ENCODE measurements around the gene MAST3. TPM values are rescaled to one million over a fixed set of nuclear protein-coding genes. Genes with fewer than 3 reads are reported as not detected.

MAST3 gene
- total RNA-seq, 1 experiment from 2014 or later: 4.1 TPM

DNA sequence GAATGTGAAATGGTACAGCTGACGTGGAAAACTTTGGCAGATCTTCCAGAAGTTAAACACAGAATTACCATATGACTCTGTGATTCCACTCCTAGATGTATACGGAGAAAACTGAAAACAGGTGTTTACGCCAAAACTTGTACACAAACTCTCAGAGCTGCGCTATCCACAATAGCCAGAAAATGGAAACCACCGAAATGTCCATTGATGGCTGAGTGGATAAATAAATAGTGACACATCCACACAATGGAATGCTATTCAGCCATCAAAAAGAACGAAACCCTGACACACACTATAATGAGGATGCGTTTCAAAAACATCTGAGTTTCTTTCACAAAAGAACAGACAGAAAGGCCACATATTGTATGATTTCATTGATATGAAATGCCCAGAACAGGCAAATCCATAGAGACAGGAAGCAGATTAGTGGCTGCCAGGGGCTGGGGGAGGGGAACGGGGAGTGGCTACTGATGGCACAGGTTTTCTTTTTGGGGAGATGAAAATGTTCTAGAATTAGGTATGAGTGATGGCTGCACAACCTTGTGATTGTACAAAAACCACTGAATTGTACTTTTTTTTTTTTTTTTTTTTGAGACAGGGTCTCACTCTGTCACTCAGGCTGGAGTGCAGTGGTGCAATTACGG, 43.9 kb upstream of the MAST3 start:
- Mint-ChIP-seq H3K4me1 (ENCODE audit: insufficient read depth, unreplicated experiment) (peaks cover 17% of the 10 kb centered on the region), H3K36me3 (ENCODE audit: insufficient read depth, unreplicated experiment) (no peaks in the 10 kb centered on the region), H3K4me3 (ENCODE audit: unreplicated experiment) (no peak overlapping the region), H3K27ac (ENCODE audit: low read depth, unreplicated experiment) (peak overlapping the region; percentile 14), H3K9me3 (ENCODE audit: unreplicated experiment) (no peaks in the 10 kb centered on the region), H3K27me3 (ENCODE audit: insufficient read depth, unreplicated experiment) (no peaks in the 10 kb centered on the region)
- no peak for DNase-seq (ENCODE audit: unreplicated experiment)
- TF ChIP-seq, protein P1, sequence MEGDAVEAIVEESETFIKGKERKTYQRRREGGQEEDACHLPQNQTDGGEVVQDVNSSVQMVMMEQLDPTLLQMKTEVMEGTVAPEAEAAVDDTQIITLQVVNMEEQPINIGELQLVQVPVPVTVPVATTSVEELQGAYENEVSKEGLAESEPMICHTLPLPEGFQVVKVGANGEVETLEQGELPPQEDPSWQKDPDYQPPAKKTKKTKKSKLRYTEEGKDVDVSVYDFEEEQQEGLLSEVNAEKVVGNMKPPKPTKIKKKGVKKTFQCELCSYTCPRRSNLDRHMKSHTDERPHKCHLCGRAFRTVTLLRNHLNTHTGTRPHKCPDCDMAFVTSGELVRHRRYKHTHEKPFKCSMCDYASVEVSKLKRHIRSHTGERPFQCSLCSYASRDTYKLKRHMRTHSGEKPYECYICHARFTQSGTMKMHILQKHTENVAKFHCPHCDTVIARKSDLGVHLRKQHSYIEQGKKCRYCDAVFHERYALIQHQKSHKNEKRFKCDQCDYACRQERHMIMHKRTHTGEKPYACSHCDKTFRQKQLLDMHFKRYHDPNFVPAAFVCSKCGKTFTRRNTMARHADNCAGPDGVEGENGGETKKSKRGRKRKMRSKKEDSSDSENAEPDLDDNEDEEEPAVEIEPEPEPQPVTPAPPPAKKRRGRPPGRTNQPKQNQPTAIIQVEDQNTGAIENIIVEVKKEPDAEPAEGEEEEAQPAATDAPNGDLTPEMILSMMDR (IDR thresholded peaks at IDR 0.05; ENCODE audit: unreplicated experiment): no peak
- no TSS peak for BruUV-seq (replicated peaks)
- intact Hi-C loops (cut with micrococcal nuclease): no loop called here
- CTCF ChIA-PET: no interaction called here
- POLR2A ChIA-PET: interaction anchor here (0.9 kb wide), 1 partner anchor 32 kb away, joined by 3 read pairs; no protein-coding TSS in a partner anchor

DNA sequence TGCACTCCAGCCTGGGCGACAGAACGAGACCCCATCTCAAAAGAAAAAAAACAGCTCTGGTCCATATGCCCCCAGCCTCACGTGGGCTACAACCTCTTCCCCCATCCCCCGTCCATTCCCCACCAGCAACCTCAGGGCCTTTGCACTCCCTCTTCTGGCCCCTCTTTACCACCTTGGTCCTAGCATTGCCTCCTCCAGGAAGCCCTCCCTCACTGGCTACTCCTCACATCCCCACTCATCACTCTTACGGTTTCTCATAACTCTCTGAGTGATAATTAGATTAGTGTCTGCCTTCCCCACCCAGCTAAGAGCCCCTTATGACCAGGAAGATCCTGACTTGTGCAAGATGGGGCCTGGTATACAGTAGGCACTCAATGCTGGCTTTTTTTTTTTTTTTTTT, 41.6 kb upstream of the MAST3 start:
- Mint-ChIP-seq H3K4me1 (ENCODE audit: insufficient read depth, unreplicated experiment) (peaks cover 6% of the 10 kb centered on the region), H3K36me3 (ENCODE audit: insufficient read depth, unreplicated experiment) (no peaks in the 10 kb centered on the region), H3K27ac (ENCODE audit: low read depth, unreplicated experiment) (no peak overlapping the region), H3K4me3 (ENCODE audit: unreplicated experiment) (no peak overlapping the region), H3K9me3 (ENCODE audit: unreplicated experiment) (no peaks in the 10 kb centered on the region), H3K27me3 (ENCODE audit: insufficient read depth, unreplicated experiment) (no peaks in the 10 kb centered on the region)
- no TSS peak for BruUV-seq (replicated peaks)
- TF ChIP-seq, protein P1 (IDR thresholded peaks at IDR 0.05; ENCODE audit: unreplicated experiment): no peak
- CTCF ChIA-PET: interaction anchor here (0.6 to 7.6 kb wide), 5 partner anchors 48 to 1496 kb away, joined by 3 to 103 read pairs (median 5); partner anchors contain the start of gene ARRDC2
- POLR2A ChIA-PET: no interaction called here
- intact Hi-C loops (cut with micrococcal nuclease): no loop called here
- no peak for DNase-seq (ENCODE audit: unreplicated experiment)

- peaks cover 5% of the 10 kb centered on the region for H3K4me1 Mint-ChIP-seq (ENCODE audit: insufficient read depth, unreplicated experiment)
- intact Hi-C loops (cut with micrococcal nuclease): no loop called here
- no peak overlapping the region for H3K4me3 Mint-ChIP-seq (ENCODE audit: unreplicated experiment)
- no peaks in the 10 kb centered on the region for H3K36me3 Mint-ChIP-seq (ENCODE audit: insufficient read depth, unreplicated experiment)
- H3K27me3 Mint-ChIP-seq (ENCODE audit: insufficient read depth, unreplicated experiment): no peaks in the 10 kb centered on the region
- no peaks in the 10 kb centered on the region for H3K9me3 Mint-ChIP-seq (ENCODE audit: unreplicated experiment)
- no peak for DNase-seq (ENCODE audit: unreplicated experiment)
- BruUV-seq (replicated peaks): no TSS peak
- TF ChIP-seq, protein P1 (IDR thresholded peaks at IDR 0.05; ENCODE audit: unreplicated experiment): no peak
- H3K27ac Mint-ChIP-seq (ENCODE audit: low read depth, unreplicated experiment): peak overlapping the region; percentile 57
- CTCF ChIA-PET: interaction anchor here (0.6 to 7.6 kb wide), 18 partner anchors 8 to 535 kb away, joined by 3 to 103 read pairs (median 4); partner anchors contain the start of gene ARRDC2
- POLR2A ChIA-PET: interaction anchor here (0.7 to 1.3 kb wide), 2 partner anchors 35 to 724 kb away, joined by 3 read pairs; no protein-coding TSS in a partner anchor
These were observed 40.0 kb upstream of the MAST3 start for GRCh38 chr19:18057557-18057956.

DNA sequence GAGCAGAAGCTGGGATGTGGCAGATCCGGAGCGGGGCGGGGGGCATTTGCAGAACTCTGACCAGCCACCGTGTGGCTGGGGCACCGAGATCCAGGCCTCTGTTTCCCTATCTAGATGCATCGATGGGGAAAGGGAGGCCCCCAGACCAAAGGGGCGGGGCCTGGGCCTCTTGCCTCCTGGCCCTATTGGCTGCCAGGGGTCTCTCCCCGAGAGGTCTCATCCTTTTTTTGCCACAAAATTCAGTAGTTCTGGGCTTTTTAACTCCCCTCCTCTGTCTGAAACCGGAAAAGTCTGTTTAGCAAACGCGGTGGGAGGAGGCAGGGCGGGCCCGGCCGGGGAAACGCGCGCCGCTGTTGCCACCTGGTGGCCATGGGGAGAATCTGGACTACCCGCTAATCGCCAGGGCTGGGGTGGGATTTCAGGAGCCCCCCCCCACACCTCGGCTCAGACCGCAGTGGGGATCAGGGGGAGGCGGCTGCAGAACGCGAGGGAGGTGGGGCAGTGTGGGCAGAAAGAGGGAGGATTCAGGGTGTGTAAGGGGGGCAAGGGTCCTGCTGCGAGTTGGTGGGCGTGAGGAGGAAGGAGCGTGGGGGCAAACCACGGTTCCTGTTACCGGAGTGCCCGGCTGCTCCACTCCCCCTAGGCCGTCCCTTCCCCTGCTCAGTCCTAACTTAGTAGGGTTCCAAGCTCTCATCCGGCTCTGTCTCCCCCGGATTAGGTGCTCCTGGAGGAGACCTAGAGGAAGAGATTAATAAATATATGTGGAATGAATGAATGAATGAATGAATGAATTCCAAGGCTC, 39.2 kb upstream of the MAST3 start:
- intact Hi-C loops (cut with micrococcal nuclease): loop anchor here (1.0 to 2.0 kb wide), 2 partner anchors 51 to 120 kb away; no protein-coding TSS in a partner anchor
- DNase-seq (ENCODE audit: unreplicated experiment): peak; percentile 80
- Mint-ChIP-seq H3K36me3 (ENCODE audit: insufficient read depth, unreplicated experiment) (no peaks in the 10 kb centered on the region), H3K27ac (ENCODE audit: low read depth, unreplicated experiment) (peak overlapping the region; percentile 57), H3K4me1 (ENCODE audit: insufficient read depth, unreplicated experiment) (peaks cover 5% of the 10 kb centered on the region), H3K9me3 (ENCODE audit: unreplicated experiment) (no peaks in the 10 kb centered on the region), H3K4me3 (ENCODE audit: unreplicated experiment) (no peak overlapping the region), H3K27me3 (ENCODE audit: insufficient read depth, unreplicated experiment) (no peaks in the 10 kb centered on the region)
- CTCF ChIA-PET: interaction anchor here (0.6 to 7.6 kb wide), 27 partner anchors 9 to 535 kb away, joined by 3 to 103 read pairs (median 3); partner anchors contain the start of gene ARRDC2
- BruUV-seq (replicated peaks): no TSS peak
- TF ChIP-seq, protein P1 (IDR thresholded peaks at IDR 0.05; ENCODE audit: unreplicated experiment): peak; percentile 88
- POLR2A ChIA-PET: interaction anchor here (0.7 kb wide), 1 partner anchor 51 kb away, joined by 4 read pairs; the partner anchor contains the start of gene ARRDC2

All from MCF 10A (cell line).